DLD1 (cell line): ENCODE measurements around the gene CHIA.

Experiments
- in situ Hi-C: cut with HindIII; loops from 2 replicates; pipeline ENCODE4 v1.10.0; 2017; ENCODE audit warnings: low sequenced_read_pairs

CHIA gene

DNA sequence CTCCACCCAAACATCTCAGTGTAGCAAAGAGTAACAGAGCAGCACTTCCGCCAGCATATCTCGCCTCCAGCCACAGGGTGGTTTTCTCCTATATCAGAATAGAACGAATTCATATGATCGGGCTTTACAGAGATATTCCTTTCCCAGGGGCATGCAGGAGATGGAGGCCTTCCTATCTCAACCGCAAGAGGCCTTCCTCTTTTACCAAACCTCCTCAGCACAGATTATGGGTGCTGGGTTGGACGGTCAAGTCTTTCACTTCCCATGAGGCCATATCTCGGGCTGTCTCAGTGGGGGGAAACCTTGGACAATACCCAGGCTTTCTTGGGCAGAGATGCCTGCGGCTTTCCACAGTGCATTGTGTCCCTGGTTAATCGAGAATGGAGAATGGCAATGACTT is 71.1 kb downstream of the CHIA start:
- in situ Hi-C loops = no loop called here

DNA sequence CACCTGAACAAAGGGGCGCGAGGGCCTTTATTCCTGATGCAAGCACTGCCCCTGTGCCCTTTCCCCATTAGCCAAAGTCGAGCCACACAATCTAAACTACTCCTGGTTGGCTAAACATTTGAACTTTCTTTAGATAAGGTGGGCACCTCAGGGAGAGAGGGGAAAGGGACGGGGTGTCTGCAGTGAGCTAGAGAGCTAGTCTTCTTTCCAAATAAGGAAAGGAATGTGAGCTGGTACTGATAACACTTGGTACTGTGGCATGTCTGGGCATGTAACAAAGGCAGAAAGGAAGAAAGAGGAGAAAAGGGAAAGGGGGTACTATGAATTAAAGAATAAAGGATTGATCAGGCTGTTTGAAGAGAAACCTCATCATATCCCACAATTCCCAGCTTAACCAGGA is 74.0 kb downstream of the CHIA start:
- in situ Hi-C loops = no loop called here

- in situ Hi-C loops = no loop called here
These were observed 75.6 kb downstream of the CHIA start for GRCh38 chr1:111366256-111366655.

- in situ Hi-C loops = no loop called here
These were observed 78.5 kb downstream of the CHIA start for GRCh38 chr1:111369177-111369576.

DNA sequence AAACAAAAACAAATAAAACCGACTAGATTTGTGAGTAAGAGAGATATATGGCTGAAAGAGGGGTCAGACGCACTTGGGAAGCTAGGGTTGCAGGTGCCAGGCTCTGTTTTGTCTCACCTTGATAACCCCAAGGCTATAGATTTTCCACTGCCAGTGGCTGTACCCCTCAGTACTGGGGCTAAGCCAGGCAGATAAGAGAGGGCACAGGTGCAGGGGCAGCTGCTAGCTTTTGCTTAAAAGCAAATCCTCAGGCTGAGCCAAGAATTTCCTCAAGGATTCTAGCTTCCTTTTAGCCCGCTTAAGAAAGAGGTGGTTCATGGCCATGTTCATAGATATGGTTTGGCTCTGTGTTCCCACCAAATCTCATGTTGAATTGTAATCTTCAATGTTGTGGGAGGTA is 79.0 kb downstream of the CHIA start:
- in situ Hi-C loops = no loop called here
